MM.1S (cell line): ENCODE results near the gene CCIN.
A peak's percentile ranks its signal among the peaks of the same experiment; 100 is the strongest.

Experiments used
- DNase-seq: peaks from one replicate; pipeline ENCODE4 v3.0.0-alpha.2; 2015
- H2AFZ ChIP-seq: fragments of 300-600 bp; sonication (generic); 2 replicates; pipeline ENCODE4 v1.6.0; 2016; ENCODE audit warnings: antibody characterized with exemption, low read length
- H3F3A ChIP-seq: fragments of 300-600 bp; sonication (generic); 2 replicates; pipeline ENCODE4 v1.6.1; 2016; ENCODE audit warnings: mild to moderate bottlenecking, antibody characterized with exemption, low read length, moderate library complexity, mixed read lengths; ENCODE audit not compliant: insufficient read depth
- H3K27ac ChIP-seq: fragments of 300-600 bp; sonication (generic); 2 replicates; pipeline ENCODE4 v1.5.1; 2016; ENCODE audit warnings: mild to moderate bottlenecking, low read length
- H3K27me3 ChIP-seq: fragments of 300-600 bp; sonication (generic); replicated peaks from 2 replicates; pipeline ENCODE4 v1.6.0; 2016; ENCODE audit warnings: low read length; ENCODE audit not compliant: insufficient read depth
- H3K36me3 ChIP-seq: fragments of 300-600 bp; sonication (generic); replicated peaks from 2 replicates; pipeline ENCODE4 v1.6.1; 2016; ENCODE audit warnings: mild to moderate bottlenecking, low read length, mixed read lengths; ENCODE audit not compliant: insufficient read depth
- H3K4me1 ChIP-seq: fragments of 300-600 bp; sonication (generic); 2 replicates; pipeline ENCODE4 v1.6.1; 2016; ENCODE audit warnings: low read length, mixed read lengths
- H3K4me2 ChIP-seq: fragments of 300-600 bp; sonication (generic); 2 replicates; pipeline ENCODE4 v1.6.0; 2016; ENCODE audit warnings: low read depth, low read length
- H3K4me3 ChIP-seq: fragments of 300-600 bp; sonication (generic); 2 replicates; pipeline ENCODE4 v1.5.1; 2016; ENCODE audit warnings: low read length, mixed read lengths
- H3K79me2 ChIP-seq: fragments of 300-600 bp; sonication (generic); 2 replicates; pipeline ENCODE4 v1.6.1; 2016; ENCODE audit warnings: mixed run types, low read length, mixed read lengths
- H3K9ac ChIP-seq: fragments of 300-600 bp; sonication (generic); 2 replicates; pipeline ENCODE4 v1.6.1; 2016; ENCODE audit warnings: low read length, mixed read lengths
- H3K9me2 ChIP-seq: fragments of 300-600 bp; sonication (generic); replicated peaks from 2 replicates; pipeline ENCODE4 v1.6.1; 2016; ENCODE audit warnings: mild to moderate bottlenecking, low read length, mixed read lengths; ENCODE audit not compliant: insufficient read depth
- H3K9me3 ChIP-seq: fragments of 300-600 bp; sonication (generic); replicated peaks from 2 replicates; pipeline ENCODE4 v1.6.1; 2016; ENCODE audit warnings: mild to moderate bottlenecking, low read length, mixed read lengths; ENCODE audit not compliant: insufficient read depth
- H4K20me1 ChIP-seq: fragments of 300-600 bp; sonication (generic); 2 replicates; pipeline ENCODE4 v1.6.1; 2016; ENCODE audit warnings: mild to moderate bottlenecking, low read length, moderate library complexity, mixed read lengths; ENCODE audit not compliant: insufficient read depth
- EZH2 ChIP-seq: fragments of 300-600 bp; sonication (generic); optimal IDR thresholded peaks from 2 replicates; pipeline ENCODE3; 2017; ENCODE audit warnings: low read depth, mild to moderate bottlenecking, antibody characterized with exemption, low read length, mixed read lengths
- EZH2phosphoT487 ChIP-seq: fragments of 300-600 bp; sonication (generic); IDR thresholded peaks from 2 replicates; pipeline ENCODE4 v1.6.1; 2018; ENCODE audit warnings: antibody characterized with exemption, low read length
- TF ChIP-seq, protein P1 (sequence below): fragments of 300-600 bp; sonication (generic); IDR thresholded peaks from 2 replicates; pipeline ENCODE4 v1.5.1; 2016; ENCODE audit warnings: antibody characterized with exemption, low read length, mixed read lengths

The CCIN gene

DNA sequence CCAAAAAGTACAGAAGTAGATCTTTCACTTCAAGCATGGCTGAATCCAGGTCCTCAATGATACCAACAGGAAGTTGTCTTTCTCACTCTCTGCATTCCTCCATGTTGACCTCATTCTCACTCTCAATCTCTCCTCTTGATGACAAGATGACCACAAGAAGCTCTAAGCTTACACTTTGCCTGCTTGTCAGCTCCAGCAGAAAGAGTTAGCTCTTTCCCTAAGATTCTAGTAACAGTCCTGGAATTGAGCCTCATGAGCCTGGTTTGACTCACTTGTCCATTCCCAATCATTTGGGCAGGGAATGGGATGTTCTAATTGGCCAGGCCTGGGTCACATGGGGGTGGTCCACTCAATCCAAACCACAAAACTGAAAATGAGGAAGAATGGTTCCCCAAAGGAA lies 18.2 kb downstream of the CCIN start:
- Histone ChIP-seq H3K4me2 (no peak overlapping the region), H3K4me1 (peaks cover 18% of the 10 kb centered on the region), H3K27me3 (no peaks in the 10 kb centered on the region), H3K9ac (no peak overlapping the region), H3K36me3 (no peaks in the 10 kb centered on the region), H4K20me1 (peaks cover 7% of the 10 kb centered on the region), H3K9me2 (no peaks in the 10 kb centered on the region), H3F3A (no peaks in the 10 kb centered on the region), H3K79me2 (peaks cover 17% of the 10 kb centered on the region), H3K9me3 (no peaks in the 10 kb centered on the region), H3K27ac (no peak overlapping the region), H3K4me3 (no peak overlapping the region), H2AFZ (no peak overlapping the region)
- DNase-seq: peak; percentile 31
- TF ChIP-seq EZH2: no peak
- TF ChIP-seq, protein P1, sequence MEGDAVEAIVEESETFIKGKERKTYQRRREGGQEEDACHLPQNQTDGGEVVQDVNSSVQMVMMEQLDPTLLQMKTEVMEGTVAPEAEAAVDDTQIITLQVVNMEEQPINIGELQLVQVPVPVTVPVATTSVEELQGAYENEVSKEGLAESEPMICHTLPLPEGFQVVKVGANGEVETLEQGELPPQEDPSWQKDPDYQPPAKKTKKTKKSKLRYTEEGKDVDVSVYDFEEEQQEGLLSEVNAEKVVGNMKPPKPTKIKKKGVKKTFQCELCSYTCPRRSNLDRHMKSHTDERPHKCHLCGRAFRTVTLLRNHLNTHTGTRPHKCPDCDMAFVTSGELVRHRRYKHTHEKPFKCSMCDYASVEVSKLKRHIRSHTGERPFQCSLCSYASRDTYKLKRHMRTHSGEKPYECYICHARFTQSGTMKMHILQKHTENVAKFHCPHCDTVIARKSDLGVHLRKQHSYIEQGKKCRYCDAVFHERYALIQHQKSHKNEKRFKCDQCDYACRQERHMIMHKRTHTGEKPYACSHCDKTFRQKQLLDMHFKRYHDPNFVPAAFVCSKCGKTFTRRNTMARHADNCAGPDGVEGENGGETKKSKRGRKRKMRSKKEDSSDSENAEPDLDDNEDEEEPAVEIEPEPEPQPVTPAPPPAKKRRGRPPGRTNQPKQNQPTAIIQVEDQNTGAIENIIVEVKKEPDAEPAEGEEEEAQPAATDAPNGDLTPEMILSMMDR: no peak
- no peak for TF ChIP-seq EZH2phosphoT487

- no peak overlapping the region for H3K4me3 ChIP-seq
- peaks cover 25% of the 10 kb centered on the region for H3K79me2 ChIP-seq
- H3K9ac ChIP-seq: no peak overlapping the region
- H3K9me3 ChIP-seq: no peaks in the 10 kb centered on the region
- DNase-seq: no peak
- H3K27ac ChIP-seq: no peak overlapping the region
- TF ChIP-seq, protein P1: no peak
- TF ChIP-seq EZH2: no peak
- TF ChIP-seq EZH2phosphoT487: no peak
- no peaks in the 10 kb centered on the region for H3K9me2 ChIP-seq
- H3K27me3 ChIP-seq: no peaks in the 10 kb centered on the region
- H3K36me3 ChIP-seq: no peaks in the 10 kb centered on the region
- no peak overlapping the region for H3K4me2 ChIP-seq
- no peak overlapping the region for H2AFZ ChIP-seq
- peaks cover 15% of the 10 kb centered on the region for H4K20me1 ChIP-seq
- H3K4me1 ChIP-seq: peaks cover 26% of the 10 kb centered on the region
- H3F3A ChIP-seq: no peaks in the 10 kb centered on the region
These were observed 19.0 kb downstream of the CCIN start for GRCh38 chr9:36188212-36188611.

DNA sequence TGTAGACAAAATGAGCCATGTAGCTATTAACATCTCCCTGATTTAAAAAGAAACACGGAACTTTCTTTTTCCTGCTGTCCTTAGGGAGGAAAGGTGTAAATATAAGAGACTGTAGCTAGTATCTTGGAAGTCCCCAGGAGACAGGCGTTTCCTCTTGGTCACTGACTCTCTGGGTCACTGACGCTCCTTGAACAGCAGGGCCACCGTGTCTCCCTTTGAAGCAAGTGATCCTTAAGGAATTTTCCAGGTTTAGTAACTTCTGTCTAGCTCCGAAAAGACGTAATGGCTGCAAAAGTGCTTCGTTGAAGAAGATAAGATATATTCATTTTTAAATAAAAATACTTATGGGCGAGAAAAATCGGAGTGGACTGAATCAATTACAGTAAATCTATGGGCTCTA lies 20.8 kb downstream of the CCIN start:
- no peaks in the 10 kb centered on the region for H3K9me3 ChIP-seq
- H3F3A ChIP-seq: no peaks in the 10 kb centered on the region
- H3K4me1 ChIP-seq: peaks cover 31% of the 10 kb centered on the region
- H3K9ac ChIP-seq: peak overlapping the region; percentile 89
- H3K4me3 ChIP-seq: peak overlapping the region; percentile 95
- no peaks in the 10 kb centered on the region for H3K36me3 ChIP-seq
- no peaks in the 10 kb centered on the region for H3K27me3 ChIP-seq
- H3K9me2 ChIP-seq: no peaks in the 10 kb centered on the region
- H3K27ac ChIP-seq: peak overlapping the region; percentile 64; the same call in 1 of the 2 replicates
- TF ChIP-seq, protein P1: no peak
- no peak for TF ChIP-seq EZH2phosphoT487
- no peak for TF ChIP-seq EZH2
- H4K20me1 ChIP-seq: peaks cover 31% of the 10 kb centered on the region
- peak overlapping the region; percentile 90 for H3K4me2 ChIP-seq
- peak overlapping the region; percentile 95; the same call in 1 of the 2 replicates for H2AFZ ChIP-seq
- H3K79me2 ChIP-seq: peaks cover 43% of the 10 kb centered on the region
- peak; percentile 10 for DNase-seq
